K562 (cell line): ENCODE measurements around the gene LRRC71. TPM values are rescaled to one million over a fixed set of nuclear protein-coding genes. Genes with fewer than 3 reads are reported as not detected.

Source experiments
- AFF1 ChIP-seq, 2 experiments: fragments of 450-650 bp; IDR thresholded peaks; 2 replicates each; pipeline ENCODE4 v1.6.1; 2018; ENCODE audit warnings: mild to moderate bottlenecking in 2 of 2, low read depth in 1 of 2; ENCODE audit not compliant: partially characterized antibody in 2 of 2
- MTA1 ChIP-seq: fragments of 450-650 bp; IDR thresholded peaks from 2 replicates; pipeline ENCODE4 v1.6.1; 2017; ENCODE audit warnings: borderline replicate concordance
- PHB ChIP-seq: fragments of 250-450 bp; sonication (Bioruptor Pico); IDR thresholded peaks from 2 replicates; pipeline ENCODE4 v1.5.0; 2021
- RB1 ChIP-seq: fragments of 450-650 bp; IDR thresholded peaks from 2 replicates; pipeline ENCODE4 v1.6.1; 2017; ENCODE audit warnings: low read depth, mild to moderate bottlenecking
- STAT6 ChIP-seq: sonication (generic); formaldehyde crosslinking; IDR thresholded peaks from 2 replicates; pipeline ENCODE4 v1.8.1; 2023; ENCODE audit warnings: mild to moderate bottlenecking, missing genetic modification reagents
- ZBTB40 ChIP-seq, 2 experiments: fragments of 450-650 bp in 1 of 2; sonication (generic) in 1 of 2; formaldehyde crosslinking in 1 of 2; IDR thresholded peaks; 2 replicates each; pipeline versions ENCODE4 v1.7.1 to v1.9.0; 2016 to 2022; ENCODE audit warnings: inconsistent platforms in 1 of 2, mild to moderate bottlenecking in 1 of 2, missing genetic modification reagents in 1 of 2
- ZNF23 ChIP-seq: fragments of 250-450 bp; sonication (Bioruptor Pico); IDR thresholded peaks from 2 replicates; pipeline ENCODE4 v1.4.0; 2020; ENCODE audit warnings: mild to moderate bottlenecking
- ZNF444 ChIP-seq: fragments of 250-450 bp; sonication (Bioruptor Pico); IDR thresholded peaks from 2 replicates; pipeline ENCODE4 v1.4.0; 2020; ENCODE audit warnings: mild to moderate bottlenecking, moderate library complexity
- polyA plus RNA-seq, 8 experiments: library from polyadenylated mRNA; depleted of rRNA in 4 of 8; stranded (reverse) in 5 of 8; unstranded in 3 of 8; fragments of >200 nt; fragmentation: Nextera tagmentation in 2 of 8; fragmentation: Illumina TruSeq in 1 of 8; extraction: Ambion mirVana in 2 of 8; extraction: Trizol in 1 of 8; gene quantifications; 2 replicates each; pipeline versions ENCODE4 v1.2.1 to v1.2.3, GENCODE V29; 2011 to 2014; ENCODE audit warnings: inconsistent platforms in 1 of 8, missing spikeins in 1 of 8
- total RNA-seq, 7 experiments: library from RNA; depleted of rRNA in 6 of 7; stranded (reverse); fragments of >200 nt in 6 of 7; fragmentation: Illumina TruSeq in 2 of 7; extraction: Trizol in 2 of 7; gene quantifications; 2 replicates each; pipeline versions ENCODE4 v1.2.1 to v1.2.3, GENCODE V29; 2011 to 2021; ENCODE audit warnings: low replicate concordance in 1 of 7

Gene LRRC71
- total and polyA plus RNA-seq, 9 of the 15 experiments (the other 6 are each of a cell fraction or from before 2014, with no cell fraction given) = 0.06 to 1.2 (median 0.51) TPM; not detected in 1

GRCh38 chr1:156920233-156921052 is at the start of gene LRRC71 (continued):
- TF ChIP-seq STAT6 (CRISPR knock-in tag) (no peak), ZNF444 (CRISPR knock-in tag) (no peak), ZNF23 (CRISPR knock-in tag) (no peak), RB1 (peak; percentile 96), ZBTB40 (IDR thresholded peaks at IDR 0.05) (no peak), ZBTB40 (CRISPR knock-in tag; IDR thresholded peaks at IDR 0.05) (no peak), AFF1 (IDR thresholded peaks at IDR 0.05; ENCODE audit: low read depth in 1 of 2, partially characterized antibody in 2 of 2) (no peak), MTA1 (no peak), PHB (CRISPR knock-in tag) (no peak)
